Measurements from ENCODE around the gene DCST2. TPM values are rescaled to one million over a fixed set of nuclear protein-coding genes. Genes with fewer than 3 reads are reported as not detected.

The DCST2 gene
- total and polyA plus RNA-seq, 9 of the 15 experiments (the other 6 are each of a cell fraction or from before 2014, with no cell fraction given): 0.09 to 0.49 (median 0.11) TPM; not detected in 3

GRCh38 chr1:154982897-154983648 lies 50.5 kb downstream of the DCST2 start, which contains the start of gene FLAD1 (continued):
- TF ChIP-seq THRAP3 (IDR thresholded peaks at IDR 0.05; ENCODE audit: borderline replicate concordance) (no peak), XRCC4 (IDR thresholded peaks at IDR 0.05; ENCODE audit: extremely low read depth, insufficient read depth, insufficient read length) (no peak), CXXC5 (CRISPR knock-in tag; IDR thresholded peaks at IDR 0.05) (peak; percentile 74), FOXP4 (CRISPR knock-in tag; IDR thresholded peaks at IDR 0.05; ENCODE audit: borderline replicate concordance) (no peak), MCM3 (IDR thresholded peaks at IDR 0.05) (no peak), POLR2AphosphoS2 (IDR thresholded peaks at IDR 0.05; ENCODE audit: low read length) (no peak; the same call in 1 of the 2 replicates), CCAR2 (IDR thresholded peaks at IDR 0.05; ENCODE audit: low read depth, low read length) (no peak), TOE1 (IDR thresholded peaks at IDR 0.05; ENCODE audit: borderline replicate concordance) (peak; percentile 93), TOE1 (CRISPR knock-in tag; IDR thresholded peaks at IDR 0.05; ENCODE audit: borderline replicate concordance, low read depth) (no peak), ILK (tag; IDR thresholded peaks at IDR 0.05; ENCODE audit: borderline replicate concordance, low read depth) (no peak), BRD9 (IDR thresholded peaks at IDR 0.05; ENCODE audit: low read depth, partially characterized antibody) (peak; percentile 38), SIN3B (IDR thresholded peaks at IDR 0.05; ENCODE audit: low read depth) (peak; percentile 76)
- TF ChIP-seq, protein P1, sequence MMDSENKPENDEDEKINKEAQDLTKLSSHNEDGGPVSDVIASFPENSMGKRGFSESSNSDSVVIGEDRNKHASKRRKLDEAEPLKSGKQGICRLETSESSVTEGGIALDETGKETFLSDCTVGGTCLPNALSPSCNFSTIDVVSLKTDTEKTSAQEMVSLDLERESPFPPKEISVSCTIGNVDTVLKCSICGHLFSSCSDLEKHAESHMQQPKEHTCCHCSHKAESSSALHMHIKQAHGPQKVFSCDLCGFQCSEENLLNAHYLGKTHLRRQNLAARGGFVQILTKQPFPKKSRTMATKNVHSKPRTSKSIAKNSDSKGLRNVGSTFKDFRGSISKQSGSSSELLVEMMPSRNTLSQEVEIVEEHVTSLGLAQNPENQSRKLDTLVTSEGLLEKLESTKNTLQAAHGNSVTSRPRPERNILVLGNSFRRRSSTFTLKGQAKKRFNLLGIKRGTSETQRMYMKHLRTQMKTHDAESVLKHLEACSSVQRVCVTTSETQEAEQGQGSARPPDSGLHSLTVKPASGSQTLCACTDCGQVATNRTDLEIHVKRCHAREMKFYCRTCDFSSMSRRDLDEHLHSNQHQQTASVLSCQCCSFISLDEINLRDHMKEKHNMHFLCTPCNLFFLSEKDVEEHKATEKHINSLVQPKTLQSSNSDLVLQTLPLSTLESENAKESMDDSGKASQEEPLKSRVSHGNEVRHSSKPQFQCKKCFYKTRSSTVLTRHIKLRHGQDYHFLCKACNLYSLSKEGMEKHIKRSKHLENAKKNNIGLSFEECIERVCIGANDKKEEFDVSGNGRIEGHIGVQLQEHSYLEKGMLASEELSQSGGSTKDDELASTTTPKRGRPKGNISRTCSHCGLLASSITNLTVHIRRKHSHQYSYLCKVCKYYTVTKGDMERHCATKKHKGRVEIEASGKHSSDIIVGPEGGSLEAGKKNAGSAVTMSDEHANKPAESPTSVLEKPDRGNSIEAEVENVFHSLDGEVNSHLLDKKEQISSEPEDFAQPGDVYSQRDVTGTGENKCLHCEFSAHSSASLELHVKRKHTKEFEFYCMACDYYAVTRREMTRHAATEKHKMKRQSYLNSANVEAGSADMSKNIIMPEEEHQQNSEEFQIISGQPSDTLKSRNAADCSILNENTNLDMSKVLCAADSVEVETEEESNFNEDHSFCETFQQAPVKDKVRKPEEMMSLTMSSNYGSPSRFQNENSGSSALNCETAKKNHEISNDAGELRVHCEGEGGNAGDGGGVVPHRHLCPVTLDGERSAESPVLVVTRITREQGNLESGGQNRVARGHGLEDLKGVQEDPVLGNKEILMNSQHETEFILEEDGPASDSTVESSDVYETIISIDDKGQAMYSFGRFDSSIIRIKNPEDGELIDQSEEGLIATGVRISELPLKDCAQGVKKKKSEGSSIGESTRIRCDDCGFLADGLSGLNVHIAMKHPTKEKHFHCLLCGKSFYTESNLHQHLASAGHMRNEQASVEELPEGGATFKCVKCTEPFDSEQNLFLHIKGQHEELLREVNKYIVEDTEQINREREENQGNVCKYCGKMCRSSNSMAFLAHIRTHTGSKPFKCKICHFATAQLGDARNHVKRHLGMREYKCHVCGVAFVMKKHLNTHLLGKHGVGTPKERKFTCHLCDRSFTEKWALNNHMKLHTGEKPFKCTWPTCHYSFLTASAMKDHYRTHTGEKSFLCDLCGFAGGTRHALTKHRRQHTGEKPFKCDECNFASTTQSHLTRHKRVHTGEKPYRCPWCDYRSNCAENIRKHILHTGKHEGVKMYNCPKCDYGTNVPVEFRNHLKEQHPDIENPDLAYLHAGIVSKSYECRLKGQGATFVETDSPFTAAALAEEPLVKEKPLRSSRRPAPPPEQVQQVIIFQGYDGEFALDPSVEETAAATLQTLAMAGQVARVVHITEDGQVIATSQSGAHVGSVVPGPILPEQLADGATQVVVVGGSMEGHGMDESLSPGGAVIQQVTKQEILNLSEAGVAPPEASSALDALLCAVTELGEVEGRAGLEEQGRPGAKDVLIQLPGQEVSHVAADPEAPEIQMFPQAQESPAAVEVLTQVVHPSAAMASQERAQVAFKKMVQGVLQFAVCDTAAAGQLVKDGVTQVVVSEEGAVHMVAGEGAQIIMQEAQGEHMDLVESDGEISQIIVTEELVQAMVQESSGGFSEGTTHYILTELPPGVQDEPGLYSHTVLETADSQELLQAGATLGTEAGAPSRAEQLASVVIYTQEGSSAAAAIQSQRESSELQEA (IDR thresholded peaks at IDR 0.05; ENCODE audit: low read depth): peak; percentile 95
- TF ChIP-seq, protein P2, sequence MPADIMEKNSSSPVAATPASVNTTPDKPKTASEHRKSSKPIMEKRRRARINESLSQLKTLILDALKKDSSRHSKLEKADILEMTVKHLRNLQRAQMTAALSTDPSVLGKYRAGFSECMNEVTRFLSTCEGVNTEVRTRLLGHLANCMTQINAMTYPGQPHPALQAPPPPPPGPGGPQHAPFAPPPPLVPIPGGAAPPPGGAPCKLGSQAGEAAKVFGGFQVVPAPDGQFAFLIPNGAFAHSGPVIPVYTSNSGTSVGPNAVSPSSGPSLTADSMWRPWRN (IDR thresholded peaks at IDR 0.05; ENCODE audit: low read depth): no peak
- TF ChIP-seq, protein P3, sequence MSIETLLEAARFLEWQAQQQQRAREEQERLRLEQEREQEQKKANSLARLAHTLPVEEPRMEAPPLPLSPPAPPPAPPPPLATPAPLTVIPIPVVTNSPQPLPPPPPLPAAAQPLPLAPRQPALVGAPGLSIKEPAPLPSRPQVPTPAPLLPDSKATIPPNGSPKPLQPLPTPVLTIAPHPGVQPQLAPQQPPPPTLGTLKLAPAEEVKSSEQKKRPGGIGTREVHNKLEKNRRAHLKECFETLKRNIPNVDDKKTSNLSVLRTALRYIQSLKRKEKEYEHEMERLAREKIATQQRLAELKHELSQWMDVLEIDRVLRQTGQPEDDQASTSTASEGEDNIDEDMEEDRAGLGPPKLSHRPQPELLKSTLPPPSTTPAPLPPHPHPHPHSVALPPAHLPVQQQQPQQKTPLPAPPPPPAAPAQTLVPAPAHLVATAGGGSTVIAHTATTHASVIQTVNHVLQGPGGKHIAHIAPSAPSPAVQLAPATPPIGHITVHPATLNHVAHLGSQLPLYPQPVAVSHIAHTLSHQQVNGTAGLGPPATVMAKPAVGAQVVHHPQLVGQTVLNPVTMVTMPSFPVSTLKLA (conservative IDR thresholded peaks at IDR 0.05): peak; percentile 100

Data from K562 (cell line).